Myocyte (in vitro differentiated cells): ENCODE results near the gene TTC13. TPM values are rescaled to one million over a fixed set of nuclear protein-coding genes. Genes with fewer than 3 reads are reported as not detected.

Experiments
- DNase-seq: peaks from one replicate; pipeline ENCODE4 v3.0.0-alpha.2; 2012; ENCODE audit warnings: low read depth
- total RNA-seq: library from RNA; depleted of rRNA; stranded (reverse); fragments of >200 nt; gene quantifications from 2 replicates; pipeline ENCODE4 v1.2.3, GENCODE V29; 2014

TTC13 gene
- total RNA-seq, 1 donor from 2014 or later: 58.9 TPM

DNA sequence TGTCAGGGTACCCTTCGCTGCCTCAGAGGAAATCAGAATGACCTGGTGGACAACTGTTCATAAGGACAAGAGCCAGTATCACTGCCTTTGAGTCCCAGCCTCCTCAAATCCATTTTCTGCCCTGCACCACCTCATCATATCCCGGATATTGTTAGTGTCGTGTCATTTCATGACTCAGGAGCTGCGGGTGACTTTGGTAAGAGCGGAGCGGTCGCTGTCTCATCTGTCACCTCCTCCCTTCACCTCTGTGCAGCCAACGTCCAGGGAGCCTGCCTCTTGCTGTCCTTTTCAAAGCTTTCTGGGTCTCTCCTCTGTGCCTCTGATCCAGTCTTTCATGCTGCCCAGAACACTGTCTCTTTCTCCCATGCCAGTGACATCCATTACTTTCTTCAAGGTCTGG, 103.3 kb downstream of the TTC13 start:
- no peak for DNase-seq

DNA sequence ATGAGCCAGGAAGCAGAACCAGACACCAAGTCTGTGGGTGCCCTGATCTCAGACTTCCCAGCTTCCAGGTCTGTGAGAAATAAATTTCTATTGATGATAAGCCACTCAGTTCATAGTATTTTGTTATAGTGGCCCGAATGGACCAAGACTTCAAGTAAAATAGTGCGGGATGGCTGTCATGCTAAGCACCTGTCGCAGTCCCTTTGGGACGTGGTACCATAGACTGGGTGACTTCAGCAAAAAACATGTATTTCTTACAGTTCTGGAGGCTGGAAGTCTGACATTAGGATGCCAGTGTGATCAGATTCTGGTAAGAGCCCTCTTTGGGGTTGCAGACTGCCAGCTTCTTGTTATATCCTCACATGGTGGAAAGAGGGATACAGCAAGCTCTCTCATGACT, 107.7 kb downstream of the TTC13 start:
- no peak for DNase-seq

DNA sequence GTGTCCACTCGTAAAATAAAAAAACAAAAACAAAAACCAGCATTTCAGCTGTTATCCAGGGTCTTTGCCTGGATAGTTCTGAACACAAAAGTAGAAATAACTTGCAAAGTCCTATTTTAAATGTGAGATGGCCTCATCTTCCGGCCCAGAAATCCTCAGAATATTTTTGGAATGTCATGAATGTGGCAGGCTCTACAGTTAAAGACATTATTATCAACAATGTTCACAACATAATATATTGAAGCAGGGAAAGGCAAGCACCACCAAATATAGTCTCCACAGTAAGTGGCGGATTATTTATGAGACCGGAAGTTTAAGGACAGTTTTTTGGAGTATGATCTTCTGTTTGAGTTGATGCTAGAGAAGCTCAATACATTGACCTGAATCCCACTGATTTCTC, 109.2 kb downstream of the TTC13 start:
- DNase-seq: peak; percentile 44

DNA sequence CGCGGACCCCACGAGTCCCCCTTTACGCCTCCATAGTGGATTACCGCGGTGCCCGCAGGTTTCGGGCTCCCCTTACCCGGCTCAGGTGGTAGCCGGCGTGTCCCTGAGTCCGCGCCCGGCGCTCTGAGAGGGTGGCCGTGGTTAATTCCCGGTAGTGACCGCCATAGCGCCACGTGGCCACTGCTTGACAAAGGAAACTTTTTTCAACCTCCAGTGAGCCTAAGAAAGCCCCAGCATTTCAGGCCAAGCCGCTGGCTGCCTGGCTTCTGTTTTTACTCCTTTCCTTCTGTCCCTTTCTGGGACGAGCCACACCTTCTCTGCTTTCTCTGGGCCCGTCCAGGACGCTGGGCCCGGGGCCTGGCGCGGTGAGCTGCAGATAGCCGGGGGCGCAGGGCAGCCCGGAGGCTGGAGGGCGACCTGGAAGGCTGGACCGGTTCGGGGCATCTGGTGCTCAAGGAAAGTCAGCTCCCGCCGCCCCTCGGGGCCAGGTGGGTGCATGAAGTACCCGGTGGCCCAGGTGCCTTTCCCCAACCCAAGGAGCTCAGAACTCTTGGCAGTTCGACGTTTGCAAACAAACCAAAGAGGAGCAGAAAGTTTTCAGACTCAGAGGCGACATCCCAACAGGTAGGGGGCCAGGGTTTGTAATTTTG, 109.8 kb downstream of the TTC13 start:
- peak; percentile 67 for DNase-seq

DNA sequence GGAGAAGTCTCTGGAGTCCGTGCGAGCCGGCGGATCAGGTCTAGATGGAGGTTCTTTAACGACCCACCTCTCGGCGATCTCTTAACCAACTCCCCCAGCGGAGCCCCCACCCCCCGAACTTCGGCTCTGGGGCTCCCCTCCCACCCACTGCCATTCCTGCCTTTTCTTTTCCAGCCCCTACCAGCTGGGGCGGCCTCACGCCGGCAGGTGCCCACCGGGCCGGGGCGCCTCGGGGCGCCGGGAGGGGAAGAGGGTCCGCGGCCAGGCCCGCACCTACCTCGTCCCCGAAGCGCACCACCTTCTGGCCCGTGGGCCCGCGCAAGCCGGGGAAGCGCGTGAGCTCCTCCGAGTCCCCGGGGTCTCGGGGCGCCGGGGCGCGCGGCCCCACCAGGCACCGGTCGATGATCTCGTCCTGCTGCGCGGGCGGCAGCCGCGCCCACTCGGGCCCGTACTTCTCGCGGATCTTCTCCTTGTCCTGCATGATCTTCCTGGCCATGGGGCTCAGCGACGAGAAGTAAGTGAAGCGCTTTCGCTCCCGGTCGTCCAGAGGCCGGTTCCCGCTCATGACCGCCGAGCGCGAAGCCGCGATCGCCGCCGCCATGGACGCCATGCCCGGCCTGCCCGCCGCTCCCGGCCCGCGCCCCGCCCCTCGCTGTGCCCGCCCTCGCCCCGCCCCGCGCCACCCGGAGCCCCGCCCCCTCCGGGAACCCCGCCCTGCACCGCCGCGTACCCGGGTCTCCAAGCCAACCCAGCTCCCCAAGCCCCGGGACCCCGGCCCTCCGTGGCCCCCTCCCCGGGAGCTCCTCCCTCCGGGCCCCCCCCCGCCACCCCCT, 110.5 kb downstream of the TTC13 start, which contains the start of gene C1orf198:
TSS of gene C1orf198 (minus strand) at position 619 of the 833 bp plus-strand sequence. CDS start at position 610, 9 bp downstream.
- peak; percentile 71 for DNase-seq

DNA sequence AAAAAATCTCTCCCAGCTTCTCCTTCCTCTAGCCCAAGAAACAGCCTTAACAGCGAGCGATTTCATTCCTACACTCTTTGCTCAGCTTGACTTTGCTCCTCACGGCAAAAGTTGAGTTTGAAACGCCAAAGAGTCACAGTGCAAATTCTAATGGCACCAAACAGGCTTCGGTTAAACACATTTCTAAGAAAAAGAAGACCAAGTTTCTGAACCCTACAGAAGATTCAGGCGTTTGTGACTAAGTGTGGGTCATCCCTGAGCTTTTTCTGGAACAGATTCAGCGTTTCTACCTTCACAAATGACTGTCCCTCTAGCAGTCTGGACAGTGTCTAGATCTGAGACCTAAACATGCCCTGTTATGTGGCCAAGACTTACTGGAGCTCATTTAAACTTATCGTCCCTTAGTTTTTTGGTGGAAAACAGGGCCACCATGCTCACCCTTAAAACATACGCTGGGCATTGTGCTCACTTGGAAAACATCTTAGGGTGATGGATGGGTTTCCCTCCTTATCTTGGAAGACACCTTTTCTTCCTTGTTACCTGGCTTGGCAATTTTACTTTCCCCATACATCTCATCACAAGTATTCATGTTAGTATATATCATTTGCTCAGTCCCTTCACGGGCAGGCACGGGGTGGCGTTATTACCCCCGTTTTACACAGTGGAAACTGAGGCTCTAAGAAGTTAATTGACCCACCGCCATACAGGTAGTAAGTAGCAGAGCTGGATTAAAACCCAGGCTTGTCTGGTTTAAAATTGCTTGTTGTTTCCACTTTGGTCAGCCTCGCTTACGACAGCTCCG, 111.4 kb downstream of the TTC13 start:
- no peak for DNase-seq

DNA sequence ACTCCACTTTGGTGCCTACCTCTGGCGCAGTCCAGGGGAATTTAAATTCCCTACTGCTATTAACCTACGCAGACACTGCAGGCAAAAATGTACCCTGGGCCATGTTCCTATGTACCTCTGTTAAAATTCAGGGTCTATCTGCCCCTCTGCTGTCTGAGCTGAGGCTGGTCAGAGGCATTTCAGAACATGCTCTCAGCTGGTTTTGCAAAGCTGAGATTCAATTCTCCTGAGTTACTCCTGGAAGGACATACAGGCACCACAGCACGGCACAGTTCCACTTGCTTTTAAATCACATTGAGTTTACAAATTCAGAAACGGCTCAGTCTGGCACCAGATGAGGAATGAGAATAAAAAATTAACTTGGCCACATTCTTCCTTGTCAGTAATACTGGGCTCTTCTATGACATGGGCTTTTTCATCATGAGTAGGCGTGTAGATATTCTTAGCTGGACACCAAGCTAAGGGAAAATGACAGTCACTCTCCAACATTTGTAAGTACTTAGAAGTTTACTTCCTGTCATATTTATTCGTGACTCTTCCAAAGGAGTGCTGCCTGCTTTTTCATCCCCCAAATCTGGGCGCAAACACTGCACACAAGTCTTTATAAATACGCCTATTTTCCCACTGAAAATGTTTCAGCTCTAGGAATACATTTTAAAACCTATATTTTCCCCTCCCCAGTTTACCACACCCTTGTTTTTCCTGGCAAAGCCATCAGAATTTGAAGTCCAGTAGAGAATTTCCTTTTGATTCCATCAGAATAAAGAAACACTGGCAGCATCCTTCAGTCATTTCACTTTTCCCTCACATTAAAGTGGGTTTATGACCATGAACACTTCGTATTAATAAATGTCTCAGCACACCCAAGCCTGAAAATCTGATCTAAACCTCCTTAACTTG, 112.2 kb downstream of the TTC13 start:
- DNase-seq: peak; percentile 49

DNA sequence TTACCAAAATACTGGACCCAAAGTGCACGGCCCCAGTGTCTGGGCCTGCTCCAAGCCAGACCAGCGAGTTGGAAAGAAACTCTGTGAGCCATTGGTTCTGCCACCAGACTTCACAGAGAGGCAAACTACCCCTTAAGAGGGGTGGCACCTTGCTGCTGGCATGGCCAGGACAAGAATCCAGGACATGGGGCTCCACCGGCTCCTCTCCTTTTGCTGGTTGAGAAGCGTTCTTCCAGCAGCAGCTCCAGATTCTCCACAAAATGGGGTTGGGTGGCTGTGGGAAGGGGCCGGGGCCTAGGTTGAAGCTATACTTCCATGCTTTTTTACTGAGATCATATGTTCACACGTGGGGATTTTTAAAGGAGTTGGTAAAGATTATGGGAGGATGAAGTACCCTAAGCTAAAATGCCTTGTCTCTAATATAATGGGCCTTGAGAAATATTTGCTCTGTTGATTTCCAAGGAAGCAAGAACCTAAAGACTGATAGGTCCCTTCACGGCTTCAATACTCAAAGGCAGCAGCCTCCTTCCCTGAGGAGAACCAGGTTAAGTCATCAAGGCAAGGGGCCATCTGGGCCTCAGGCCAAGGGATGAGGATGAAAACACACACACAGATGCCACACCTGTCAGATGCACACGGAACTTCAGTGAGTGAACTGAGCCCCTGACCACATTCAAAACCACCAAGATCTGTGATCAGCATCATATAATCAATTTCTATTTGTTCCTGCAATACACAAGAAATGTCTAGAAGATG, 113.4 kb downstream of the TTC13 start:
- no peak for DNase-seq

DNA sequence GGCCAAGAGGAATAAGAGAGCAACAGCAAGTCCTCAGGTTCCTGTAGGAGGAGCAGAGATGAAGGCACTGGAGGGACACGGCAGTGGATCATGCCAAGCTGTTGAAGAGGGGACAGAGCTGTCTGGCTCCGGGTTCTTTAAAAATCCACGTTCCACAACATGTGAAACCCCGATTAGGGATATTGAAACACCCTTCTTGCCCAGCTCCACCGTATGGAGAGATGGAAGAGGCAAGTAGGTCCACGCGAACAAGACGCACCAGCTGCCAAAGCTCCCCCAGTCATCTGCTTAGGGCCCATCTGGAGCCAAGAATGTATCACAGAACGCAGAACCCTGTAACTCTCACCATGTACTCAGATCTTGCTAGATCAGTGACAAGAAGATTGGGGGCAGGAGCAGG, 114.2 kb downstream of the TTC13 start:
- DNase-seq: no peak

DNA sequence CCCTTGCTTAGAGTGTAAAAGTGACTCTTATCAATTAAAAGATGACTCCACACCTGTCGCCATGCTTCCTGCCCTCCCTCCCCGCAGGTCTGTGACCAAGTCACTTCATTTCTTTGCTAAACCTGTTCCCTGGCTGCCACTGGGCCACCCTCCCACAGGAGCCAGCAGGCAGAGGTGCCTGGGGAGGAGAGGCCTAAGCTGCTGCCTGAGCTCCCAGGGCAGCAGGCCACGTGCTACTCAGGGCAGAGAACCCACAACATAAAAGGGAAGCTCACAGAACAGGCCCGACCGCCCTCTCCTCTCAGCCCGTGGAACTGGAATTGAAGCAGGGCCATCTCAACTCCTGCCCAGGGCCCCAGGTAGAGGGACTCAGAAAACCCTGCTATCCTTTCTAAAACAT, 115.2 kb downstream of the TTC13 start:
- no peak for DNase-seq

DNA sequence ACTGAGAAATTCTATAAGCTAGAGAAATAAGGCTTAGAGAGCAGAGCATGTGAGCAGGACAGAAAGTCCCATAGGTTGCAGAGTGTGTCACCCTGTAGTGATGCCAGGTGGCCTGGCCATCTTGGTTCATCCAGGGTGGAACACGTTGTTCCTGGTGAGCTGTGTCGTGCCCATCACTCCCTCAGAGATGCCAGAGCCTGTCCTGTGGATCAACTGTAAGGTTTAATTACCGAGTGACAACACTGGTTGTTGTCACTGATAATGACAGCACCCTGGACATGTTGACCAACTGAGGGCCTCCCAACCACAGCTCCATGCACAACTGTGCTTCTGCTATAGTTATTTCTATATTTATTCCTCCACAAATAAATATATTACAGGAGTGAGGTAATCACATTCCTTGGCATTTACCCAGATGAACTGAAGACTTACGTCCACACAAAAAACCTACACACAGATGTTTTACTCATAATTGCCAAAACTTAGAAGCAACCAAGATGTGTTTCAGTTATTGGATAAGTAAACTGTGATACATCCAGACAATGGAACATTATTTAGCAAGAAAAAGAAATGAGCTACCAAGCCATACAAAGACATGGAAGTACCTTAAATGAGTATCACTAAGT, 116.6 kb downstream of the TTC13 start:
- peak; percentile 53 for DNase-seq

DNA sequence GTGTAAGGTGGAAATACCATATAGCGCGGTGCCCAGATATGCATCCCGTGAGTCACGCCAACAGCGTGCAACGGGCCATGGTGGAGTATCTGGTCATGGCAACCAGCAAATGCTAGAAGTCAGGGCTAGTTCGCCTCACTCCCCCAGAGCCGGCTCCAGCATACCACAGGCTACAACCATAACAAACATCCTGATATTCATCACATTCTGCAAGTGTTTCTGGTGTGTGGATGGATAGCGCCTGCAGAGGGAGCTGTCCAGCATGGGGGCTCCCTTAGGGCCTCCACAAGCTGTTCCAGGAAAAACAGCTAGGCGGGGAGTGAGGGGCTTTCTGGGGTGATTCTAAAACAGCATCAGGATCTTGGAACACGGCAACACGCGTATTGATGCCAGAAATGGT, 117.2 kb downstream of the TTC13 start:
- DNase-seq: no peak

DNA sequence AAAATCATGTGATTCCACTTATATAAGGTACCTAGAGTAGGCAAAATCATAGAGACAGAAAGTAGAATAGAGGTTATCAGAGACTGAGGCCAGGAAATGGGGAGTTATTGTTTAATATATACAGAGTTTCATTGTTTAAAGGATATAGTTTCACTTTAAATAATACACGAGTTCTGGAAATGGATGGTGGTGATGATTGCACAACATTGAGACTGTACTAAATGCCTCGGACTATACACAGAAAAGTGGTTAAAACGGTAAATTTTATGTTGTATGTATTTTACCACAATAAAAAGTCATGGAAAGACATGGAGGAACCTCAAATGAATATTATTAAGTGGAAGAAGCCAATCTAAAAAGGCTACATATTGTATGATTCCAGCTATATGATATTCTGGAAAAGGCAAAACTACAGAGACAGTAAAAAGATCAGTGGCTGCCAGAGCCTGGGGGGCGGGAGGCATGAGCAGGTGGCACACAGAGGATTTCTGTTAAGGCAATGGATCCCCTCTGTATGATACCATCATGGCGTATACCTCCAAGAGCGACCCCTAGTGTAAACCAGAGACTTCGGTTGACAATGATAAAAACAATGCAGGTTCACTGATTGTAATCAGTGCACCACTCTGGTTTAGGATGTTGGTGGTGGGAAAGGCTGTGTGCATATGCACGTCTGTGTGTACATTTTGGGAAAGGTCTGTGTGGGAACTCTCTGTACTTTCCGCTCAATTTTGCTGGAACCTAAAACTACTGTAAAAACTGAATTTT, 117.9 kb downstream of the TTC13 start:
- no peak for DNase-seq

DNA sequence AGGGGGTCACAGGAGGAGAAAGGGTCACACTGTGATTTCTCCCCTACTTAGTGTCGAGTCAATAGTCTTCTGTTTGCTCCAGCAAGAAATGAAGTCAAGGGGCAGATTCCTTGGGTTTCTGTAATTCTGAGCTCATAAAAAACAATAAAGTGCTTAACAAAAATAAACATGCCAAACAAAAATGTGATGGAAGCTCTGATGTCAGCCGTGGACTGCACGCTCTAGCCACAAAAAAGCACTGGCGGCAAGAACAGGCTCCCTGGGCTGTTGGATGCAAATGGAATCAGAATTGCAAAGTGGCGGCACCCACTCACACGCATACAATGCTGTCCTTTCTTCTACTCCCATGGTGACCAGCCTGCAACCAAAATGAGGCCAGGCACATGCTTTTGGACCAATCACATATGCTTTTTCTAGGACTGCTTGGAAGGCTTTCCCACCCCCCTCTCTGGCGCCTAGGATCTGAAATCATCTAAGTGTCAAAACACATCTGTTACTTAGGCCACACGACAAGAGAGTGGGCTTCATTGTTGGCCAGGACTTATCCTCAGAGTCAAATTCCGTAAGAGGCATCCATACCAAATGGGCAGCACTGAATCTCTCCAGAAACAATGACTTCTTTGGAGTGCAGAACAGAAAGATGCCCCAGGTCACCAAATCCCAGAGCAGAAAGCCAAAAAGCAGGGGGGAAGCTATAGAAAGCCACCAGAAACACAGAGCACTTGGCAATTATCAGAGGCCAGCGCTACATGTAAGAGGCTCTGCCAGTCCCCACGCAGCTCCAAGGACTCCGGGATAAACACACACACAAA, 119.5 kb downstream of the TTC13 start:
- DNase-seq: no peak

DNA sequence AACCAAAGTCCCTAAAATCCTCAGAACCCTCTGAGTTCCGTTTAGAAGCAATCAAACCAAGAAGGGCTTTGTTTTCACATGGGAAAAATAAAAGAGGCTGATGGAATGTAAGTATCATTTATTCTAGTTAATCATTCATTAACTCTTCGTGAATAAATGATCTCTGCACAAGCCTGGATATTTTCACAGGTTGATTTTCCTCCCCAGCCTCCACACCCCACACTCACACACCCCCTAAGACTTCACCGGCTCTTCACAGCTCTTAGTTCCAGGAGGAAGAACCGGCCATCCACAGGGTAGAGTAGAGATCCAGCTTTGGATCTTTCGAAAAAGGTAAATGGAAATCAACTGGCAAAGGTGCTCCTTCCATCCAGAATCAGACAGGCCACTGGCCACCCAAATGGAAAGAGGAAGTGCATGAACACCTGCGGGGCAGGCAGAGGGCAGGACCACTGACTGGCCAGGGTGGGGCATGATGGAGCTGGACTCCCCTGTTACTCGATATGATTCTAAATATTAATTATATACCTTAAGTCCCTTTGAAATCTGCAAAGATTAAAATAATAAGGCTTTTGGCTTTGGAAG, 120.3 kb downstream of the TTC13 start:
- DNase-seq: no peak

DNA sequence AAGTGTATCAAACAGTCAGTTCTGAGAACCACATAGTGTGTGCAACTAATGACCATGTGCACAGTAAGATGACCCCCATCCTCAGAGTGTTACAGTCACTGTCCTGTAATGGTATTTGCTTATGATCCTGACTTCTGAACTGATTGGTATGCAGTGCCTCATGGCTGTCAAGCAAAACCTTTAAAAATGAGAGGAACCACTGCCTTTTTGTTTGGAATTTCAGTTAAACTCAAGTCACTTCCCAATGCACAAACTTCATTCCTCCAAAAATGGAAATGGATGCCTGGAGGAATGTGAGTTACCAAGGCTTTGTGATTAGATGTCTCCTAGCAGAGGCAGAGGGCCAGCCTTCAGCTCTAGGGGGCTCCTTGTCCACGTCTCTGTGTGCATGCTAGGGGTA, 120.8 kb downstream of the TTC13 start:
- DNase-seq: no peak

DNA sequence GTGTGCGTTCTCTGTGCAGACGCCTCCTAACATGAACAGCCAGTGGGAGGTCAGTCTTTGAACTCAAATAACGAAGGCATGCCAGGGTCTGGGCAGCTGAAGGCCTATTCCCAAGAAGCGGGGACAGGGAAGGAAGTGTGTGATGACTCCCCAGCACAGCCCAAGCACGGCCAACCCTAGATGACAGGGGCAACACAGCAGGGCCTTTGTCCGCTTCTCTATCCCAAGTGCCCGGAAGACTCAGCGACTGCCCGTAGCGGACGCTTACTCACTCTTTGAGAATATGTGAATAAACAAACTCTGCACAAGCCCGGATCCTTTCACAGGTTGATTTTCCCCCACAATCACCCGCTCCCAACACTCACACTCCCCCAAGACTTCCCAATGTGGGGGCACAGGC, 121.6 kb downstream of the TTC13 start:
- no peak for DNase-seq
